K562 (cell line): ENCODE data around the gene VILL. TPM values are rescaled to one million over a fixed set of nuclear protein-coding genes. Genes with fewer than 3 reads are reported as not detected.

Experiments used
- ATAC-seq: fragments of 200-7000 bp; cut with Tn5 transposase; 3 replicates; pipeline ENCODE4 v1.9.1; 2020; ENCODE audit warnings: moderate library complexity
- BruUV-seq: library from RNA; stranded (reverse); fragments of 400-500 nt; replicated peaks from 2 replicates; lab custom pipeline; 2021; lab: Mats Ljungman, UMichigan
- CTCF ChIA-PET: fragments of 300-600 bp; formaldehyde crosslinking; extraction: SDS; loops from one replicate; lab custom pipeline; 2021; ENCODE audit warnings: low intra/inter-chr PET ratio; lab: Yijun Ruan, JAX
- POLR2A ChIA-PET: fragments of 300-600, 350-650 bp; sonication (Branson Sonifier 250); formaldehyde crosslinking; extraction: SDS; loops from one replicate; lab custom pipeline; 2021; ENCODE audit warnings: antibody characterized with exemption, inconsistent platforms; lab: Yijun Ruan, JAX
- DNase-seq, 4 experiments: peaks; one replicate each; pipeline versions ENCODE4 v3.0.0 to v3.0.0-alpha.2; 2011 to 2018; ENCODE audit warnings: low spot score in 3 of 4, mixed read lengths in 3 of 4; ENCODE audit errors: extremely low read depth in 1 of 4
- FAIRE-seq: peaks from 2 replicates; lab custom pipeline; 2011; peaks lifted over from hg19 to GRCh38; lab: Jason Lieb, UNC
- H2AFZ ChIP-seq: 2 replicates; pipeline ENCODE4 v1.6.0; 2011; ENCODE audit warnings: low read depth, low read length, control low read depth, inconsistent platforms
- H3K27ac ChIP-seq: fragments of 200-600 bp; 3 replicates; pipeline ENCODE4 v1.8.0; 2011; ENCODE audit warnings: low read depth, mild to moderate bottlenecking, control low read depth, inconsistent platforms, low read length, moderate library complexity, mixed read lengths; ENCODE audit errors: extremely low read depth
- H3K27me3 ChIP-seq, 2 experiments: fragments of 300-600 bp in 1 of 2; 2 replicates in 1 of 2; 3 replicates in 1 of 2; pipeline versions ENCODE4 v1.6.0 to v1.8.0; 2011; ENCODE audit warnings: inconsistent platforms in 2 of 2, low read length in 2 of 2, mild to moderate bottlenecking in 1 of 2, mixed read lengths in 1 of 2, moderate library complexity in 1 of 2; ENCODE audit not compliant: control insufficient read depth in 2 of 2, insufficient read depth in 2 of 2
- H3K36me3 ChIP-seq: fragments of 300-600 bp; 3 replicates; pipeline ENCODE4 v1.8.0; 2011; ENCODE audit warnings: mild to moderate bottlenecking, low read length, inconsistent platforms; ENCODE audit not compliant: control insufficient read depth, insufficient read depth
- H3K4me1 ChIP-seq, 2 experiments: fragments of 200-600 bp in 1 of 2; replicated peaks in 1 of 2; 2 replicates in 1 of 2; 3 replicates in 1 of 2; pipeline versions ENCODE4 v1.5.1 to v1.8.0; 2011; ENCODE audit warnings: inconsistent platforms in 2 of 2, low read length in 2 of 2, mild to moderate bottlenecking in 1 of 2, mixed read lengths in 1 of 2, moderate library complexity in 1 of 2; ENCODE audit not compliant: control insufficient read depth in 2 of 2, insufficient read depth in 2 of 2
- H3K4me2 ChIP-seq: 2 replicates; pipeline ENCODE4 v1.6.1; 2011; ENCODE audit warnings: low read length, control low read depth, inconsistent platforms, mixed read lengths; ENCODE audit not compliant: insufficient read depth
- H3K4me3 ChIP-seq: fragments of 200-600 bp; sonication (generic), shearing (Covaris generic); 2 replicates; pipeline ENCODE4 v1.5.1; 2016; ENCODE audit warnings: control low read depth, inconsistent platforms
- H3K79me2 ChIP-seq: fragments of 200-600 bp; 3 replicates; pipeline ENCODE4 v1.8.0; 2011; ENCODE audit warnings: low read length, inconsistent platforms; ENCODE audit not compliant: control insufficient read depth, insufficient read depth
- H3K9ac ChIP-seq, 2 experiments: 2 replicates each; pipeline versions ENCODE4 v1.6.0 to v1.6.1; 2011; ENCODE audit warnings: low read depth in 2 of 2, low read length in 2 of 2, control low read depth in 1 of 2, inconsistent platforms in 1 of 2, mild to moderate bottlenecking in 1 of 2, mixed read lengths in 1 of 2; ENCODE audit not compliant: insufficient read depth in 1 of 2
- H3K9me1 ChIP-seq: one replicate; pipeline ENCODE4 v1.6.0; 2011; ENCODE audit warnings: inconsistent platforms, mild to moderate bottlenecking, low read length, moderate library complexity; ENCODE audit not compliant: control insufficient read depth, insufficient read depth
- H3K9me3 ChIP-seq: replicated peaks from 2 replicates; pipeline ENCODE4 v1.5.1; 2011; ENCODE audit warnings: low read depth, low read length, inconsistent platforms; ENCODE audit not compliant: control insufficient read depth, insufficient read depth
- H4K20me1 ChIP-seq: replicated peaks from 2 replicates; pipeline ENCODE4 v1.6.1; 2011; ENCODE audit warnings: low read length, inconsistent platforms, mixed read lengths; ENCODE audit not compliant: control insufficient read depth, insufficient read depth
- FOXK1 ChIP-seq: sonication (generic); formaldehyde crosslinking; IDR thresholded peaks from 2 replicates; pipeline ENCODE4 v1.8.0; 2022; ENCODE audit warnings: missing genetic modification reagents, mild to moderate bottlenecking, borderline replicate concordance
- HDAC3 ChIP-seq: fragments of 450-650 bp; IDR thresholded peaks from 2 replicates; pipeline ENCODE4 v1.6.1; 2018; ENCODE audit warnings: borderline replicate concordance, mild to moderate bottlenecking, moderate library complexity; ENCODE audit not compliant: partially characterized antibody
- JUN ChIP-seq, 2 experiments: sonication (generic) in 1 of 2; formaldehyde crosslinking in 1 of 2; IDR thresholded peaks; 2 replicates each; pipeline versions ENCODE4 v1.6.1 to v1.8.0; 2012 to 2022; ENCODE audit warnings: borderline replicate concordance in 2 of 2, mild to moderate bottlenecking in 2 of 2, improper control_type of control experiment in 1 of 2, low read depth in 1 of 2, low read length in 1 of 2, missing genetic modification reagents in 1 of 2
- RBM34 ChIP-seq: fragments of 200-400 bp; formaldehyde crosslinking; IDR thresholded peaks from 2 replicates; pipeline ENCODE4 v1.6.1; 2018; ENCODE audit warnings: low read length, borderline replicate concordance; ENCODE audit not compliant: insufficient read depth
- ZNF76 ChIP-seq: fragments of 250-450 bp; sonication (Bioruptor Pico); IDR thresholded peaks from 2 replicates; pipeline ENCODE4 v1.4.0; 2020; ENCODE audit warnings: mild to moderate bottlenecking, moderate library complexity, borderline replicate concordance
- WGBS: fragments of 100-300 bp; shearing (Covaris generic); methylation state at CpG from one replicate; pipeline ENCODE4 v1.1.6; 2016; ENCODE audit warnings: low coverage, mixed read lengths; ENCODE audit not compliant: insufficient coverage; ENCODE audit errors: missing lambda C conversion rate; 5-methylcytosine and 5-hydroxymethylcytosine counted together
- in situ Hi-C: fragments of 300-500 bp; cut with MboI; formaldehyde crosslinking; loops from 4 replicates; pipeline ENCODE4 v1.15.0; 2018; ENCODE audit warnings: inconsistent platforms, mixed read lengths
- intact Hi-C: fragments of 100-400 bp; cut with micrococcal nuclease; formaldehyde crosslinking; loops from 2 replicates; pipeline ENCODE4 v1.14.2; 2022
- polyA plus RNA-seq, 8 experiments: library from polyadenylated mRNA; depleted of rRNA in 4 of 8; stranded (reverse) in 5 of 8; unstranded in 3 of 8; fragments of >200 nt; fragmentation: Nextera tagmentation in 2 of 8; fragmentation: Illumina TruSeq in 1 of 8; extraction: Ambion mirVana in 2 of 8; extraction: Trizol in 1 of 8; gene quantifications; 2 replicates each; pipeline versions ENCODE4 v1.2.1 to v1.2.3, GENCODE V29; 2011 to 2014; ENCODE audit warnings: inconsistent platforms in 1 of 8, missing spikeins in 1 of 8
- total RNA-seq, 7 experiments: library from RNA; depleted of rRNA in 6 of 7; stranded (reverse); fragments of >200 nt in 6 of 7; fragmentation: Illumina TruSeq in 2 of 7; extraction: Trizol in 2 of 7; gene quantifications; 2 replicates each; pipeline versions ENCODE4 v1.2.1 to v1.2.3, GENCODE V29; 2011 to 2021; ENCODE audit warnings: low replicate concordance in 1 of 7
- TF ChIP-seq, protein P1 (sequence below): fragments of 250-450 bp; sonication (Bioruptor Pico); IDR thresholded peaks from 2 replicates; pipeline ENCODE4 v1.5.0; 2021
- TF ChIP-seq, protein P2 (sequence below): fragments of 250-450 bp; sonication (Bioruptor Pico); IDR thresholded peaks from 2 replicates; pipeline ENCODE4 v1.9.0; 2021; ENCODE audit warnings: mild to moderate bottlenecking, inconsistent platforms

VILL gene
- total and polyA plus RNA-seq, 9 of the 15 experiments (the other 6 are each of a cell fraction or from before 2014, with no cell fraction given) = 0.11 to 16.0 (median 8.8) TPM

DNA sequence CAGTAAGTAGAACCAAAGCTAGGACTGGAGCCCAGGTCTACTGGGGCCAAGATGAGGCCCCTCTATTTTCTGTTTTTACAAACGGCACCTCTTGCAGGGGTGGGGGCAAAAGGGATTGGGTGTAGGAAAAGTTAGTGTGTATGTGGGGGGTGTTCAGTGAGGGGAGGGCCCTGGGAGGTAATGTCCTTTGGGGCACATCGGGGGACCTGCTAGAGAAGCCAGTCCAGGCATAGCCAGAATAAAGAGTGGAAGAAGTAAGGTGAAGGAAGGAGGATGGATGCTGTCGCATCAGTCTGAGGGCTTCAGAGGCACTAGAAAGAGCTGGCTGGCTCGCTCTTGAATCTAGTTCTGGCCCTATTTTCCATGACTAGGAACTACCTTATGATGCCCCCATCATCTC is 36.3 kb downstream of the VILL start (continued):
- TF ChIP-seq, protein P1, sequence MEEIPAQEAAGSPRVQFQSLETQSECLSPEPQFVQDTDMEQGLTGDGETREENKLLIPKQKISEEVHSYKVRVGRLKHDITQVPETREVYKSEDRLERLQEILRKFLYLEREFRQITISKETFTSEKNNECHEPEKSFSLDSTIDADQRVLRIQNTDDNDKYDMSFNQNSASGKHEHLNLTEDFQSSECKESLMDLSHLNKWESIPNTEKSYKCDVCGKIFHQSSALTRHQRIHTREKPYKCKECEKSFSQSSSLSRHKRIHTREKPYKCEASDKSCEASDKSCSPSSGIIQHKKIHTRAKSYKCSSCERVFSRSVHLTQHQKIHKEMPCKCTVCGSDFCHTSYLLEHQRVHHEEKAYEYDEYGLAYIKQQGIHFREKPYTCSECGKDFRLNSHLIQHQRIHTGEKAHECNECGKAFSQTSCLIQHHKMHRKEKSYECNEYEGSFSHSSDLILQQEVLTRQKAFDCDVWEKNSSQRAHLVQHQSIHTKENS (CRISPR knock-in tag) = no peak
- TF ChIP-seq, protein P2, sequence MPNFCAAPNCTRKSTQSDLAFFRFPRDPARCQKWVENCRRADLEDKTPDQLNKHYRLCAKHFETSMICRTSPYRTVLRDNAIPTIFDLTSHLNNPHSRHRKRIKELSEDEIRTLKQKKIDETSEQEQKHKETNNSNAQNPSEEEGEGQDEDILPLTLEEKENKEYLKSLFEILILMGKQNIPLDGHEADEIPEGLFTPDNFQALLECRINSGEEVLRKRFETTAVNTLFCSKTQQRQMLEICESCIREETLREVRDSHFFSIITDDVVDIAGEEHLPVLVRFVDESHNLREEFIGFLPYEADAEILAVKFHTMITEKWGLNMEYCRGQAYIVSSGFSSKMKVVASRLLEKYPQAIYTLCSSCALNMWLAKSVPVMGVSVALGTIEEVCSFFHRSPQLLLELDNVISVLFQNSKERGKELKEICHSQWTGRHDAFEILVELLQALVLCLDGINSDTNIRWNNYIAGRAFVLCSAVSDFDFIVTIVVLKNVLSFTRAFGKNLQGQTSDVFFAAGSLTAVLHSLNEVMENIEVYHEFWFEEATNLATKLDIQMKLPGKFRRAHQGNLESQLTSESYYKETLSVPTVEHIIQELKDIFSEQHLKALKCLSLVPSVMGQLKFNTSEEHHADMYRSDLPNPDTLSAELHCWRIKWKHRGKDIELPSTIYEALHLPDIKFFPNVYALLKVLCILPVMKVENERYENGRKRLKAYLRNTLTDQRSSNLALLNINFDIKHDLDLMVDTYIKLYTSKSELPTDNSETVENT = no peak

DNA sequence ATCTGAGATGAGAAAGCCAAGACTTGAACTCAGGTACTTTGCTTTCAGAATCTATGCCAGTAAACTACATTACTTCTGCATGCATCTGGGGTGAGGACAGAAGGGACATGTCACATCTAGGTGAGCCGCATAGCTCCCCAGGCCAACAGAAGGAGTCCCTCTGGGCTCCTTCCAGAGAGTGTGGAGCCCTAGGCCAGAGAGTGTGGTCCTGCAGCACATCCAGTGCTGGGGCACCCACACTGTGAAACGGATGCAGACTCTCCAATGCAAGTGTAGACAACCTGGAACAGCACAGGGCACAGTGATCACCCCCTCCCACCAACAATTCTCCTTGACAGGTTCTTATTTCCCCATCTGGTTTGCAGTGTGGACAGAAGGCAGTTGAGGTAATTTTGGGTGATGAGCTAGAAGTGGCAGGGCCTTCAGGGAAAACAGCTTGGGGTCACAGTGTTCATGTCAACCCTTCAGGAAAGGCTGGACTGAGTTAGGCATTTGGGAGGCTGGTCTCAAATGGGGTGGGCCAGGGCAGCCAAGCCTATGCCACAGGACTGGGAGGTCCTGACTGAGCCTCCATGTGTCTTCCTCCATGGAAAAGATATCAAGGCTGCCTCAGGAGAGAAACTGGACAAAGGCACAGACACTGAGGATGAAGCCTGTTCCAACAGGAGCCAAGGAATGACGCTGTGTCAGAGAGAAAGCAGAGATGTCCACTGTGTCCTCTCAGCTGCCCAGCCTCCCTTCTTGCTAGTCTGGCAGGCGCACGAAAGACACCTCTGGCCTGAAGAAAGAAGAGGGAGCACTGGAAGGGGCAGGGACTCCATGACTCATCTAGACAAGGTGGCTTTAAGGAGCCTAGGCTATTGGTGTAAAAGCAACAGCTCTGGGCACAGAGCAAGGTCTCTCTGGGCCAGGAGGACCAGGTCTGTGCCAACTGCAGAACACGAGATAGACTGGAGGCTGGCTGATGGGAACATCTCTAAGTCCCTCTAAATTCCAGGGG is 37.2 kb downstream of the VILL start:
- peaks cover 24 to 48% of the 10 kb centered on the region in 2 experiments for H3K4me1 ChIP-seq
- CTCF ChIA-PET = no interaction called here
- H3K4me3 ChIP-seq = no peak overlapping the region
- no peaks in the 10 kb centered on the region for H3K9me3 ChIP-seq
- DNase-seq = no peak
- no peak overlapping the region for H3K27ac ChIP-seq
- BruUV-seq = no TSS peak
- H3K9me1 ChIP-seq = peaks cover 3% of the 10 kb centered on the region
- no peak for ATAC-seq
- H2AFZ ChIP-seq = no peak overlapping the region
- intact Hi-C loops (no loop called here), in situ Hi-C loops (no loop called here)
- no peak for FAIRE-seq
- H3K9ac ChIP-seq = no peak overlapping the region
- no peak overlapping the region for H3K4me2 ChIP-seq
- peaks cover 4% of the 10 kb centered on the region; the same call in 1 of the 3 replicates for H3K79me2 ChIP-seq
- 36% methylated on average over 6 of the region's 6 CpGs for WGBS
- H3K36me3 ChIP-seq = no peaks in the 10 kb centered on the region
- H3K27me3 ChIP-seq = peaks cover 0 to 33% of the 10 kb centered on the region in 2 experiments; a peak in 2 of 5 replicates
- H4K20me1 ChIP-seq = 0 out of 2 replicates have a peak, but pooled peaks cover 6% of the 10 kb centered on the region
- POLR2A ChIA-PET = no interaction called here
- TF ChIP-seq ZNF76 (CRISPR knock-in tag) = no peak
- no peak for TF ChIP-seq HDAC3
- no peak for TF ChIP-seq FOXK1 (CRISPR knock-in tag)
- TF ChIP-seq RBM34 = no peak
- no peak for TF ChIP-seq JUN (IDR thresholded peaks at IDR 0.05; ENCODE audit: borderline replicate concordance, low read depth, low read length)
- TF ChIP-seq JUN (CRISPR knock-in tag; IDR thresholded peaks at IDR 0.05; ENCODE audit: borderline replicate concordance) = no peak
